Measurements from ENCODE around the gene RPS27. TPM values are rescaled to one million over a fixed set of nuclear protein-coding genes. Genes with fewer than 3 reads are reported as not detected.

The RPS27 gene
- total and polyA plus RNA-seq, 2 of the 13 experiments (the other 11 are each of a cell fraction or from before 2014, with no cell fraction given) = 3,737 to 9,964 TPM

- TF ChIP-seq AGO2 (optimal IDR thresholded peaks at IDR 0.05; ENCODE audit: low read depth, low read length) (peak; percentile 80), TBX2 (CRISPR knock-in tag; IDR thresholded peaks at IDR 0.05; ENCODE audit: borderline replicate concordance) (no peak; the same call in 1 of the 2 replicates), SP140L (CRISPR knock-in tag; IDR thresholded peaks at IDR 0.05; ENCODE audit: borderline replicate concordance) (peak; percentile 49; the same call in 1 of the 2 replicates), FOXO1 (CRISPR knock-in tag; IDR thresholded peaks at IDR 0.05) (peak; percentile 50), ZNF234 (CRISPR knock-in tag; conservative IDR thresholded peaks at IDR 0.05) (no peak), MYPOP (CRISPR knock-in tag; IDR thresholded peaks at IDR 0.05) (peak; percentile 35), ZNF605 (CRISPR knock-in tag; IDR thresholded peaks at IDR 0.05) (peak; percentile 59; the same call in 1 of the 2 replicates), HOXD1 (CRISPR knock-in tag; IDR thresholded peaks at IDR 0.05) (no peak), MEIS1 (CRISPR knock-in tag; IDR thresholded peaks at IDR 0.05; ENCODE audit: borderline replicate concordance) (peak; percentile 84), ZNF253 (CRISPR knock-in tag; IDR thresholded peaks at IDR 0.05; ENCODE audit: borderline replicate concordance) (no peak), DNMT1 (CRISPR knock-in tag; IDR thresholded peaks at IDR 0.05) (0 out of 2 replicates have a peak, but pooled peaks have one; percentile 80), NFE2 (CRISPR knock-in tag; IDR thresholded peaks at IDR 0.05) (no peak), CREB1 (IDR thresholded peaks at IDR 0.05) (peak; percentile 96), CREB1 (CRISPR knock-in tag; IDR thresholded peaks at IDR 0.05) (peak; percentile 99), RNF2 (conservative IDR thresholded peaks at IDR 0.05; ENCODE audit: low read depth) (peak; percentile 46; the same call in 1 of the 2 replicates), RXRB (CRISPR knock-in tag; IDR thresholded peaks at IDR 0.05; ENCODE audit: borderline replicate concordance) (peak; percentile 72), ZC3H4 (CRISPR knock-in tag; IDR thresholded peaks at IDR 0.05; ENCODE audit: borderline replicate concordance) (peak; percentile 66; the same call in 1 of the 2 replicates)
- TF ChIP-seq, protein P1, sequence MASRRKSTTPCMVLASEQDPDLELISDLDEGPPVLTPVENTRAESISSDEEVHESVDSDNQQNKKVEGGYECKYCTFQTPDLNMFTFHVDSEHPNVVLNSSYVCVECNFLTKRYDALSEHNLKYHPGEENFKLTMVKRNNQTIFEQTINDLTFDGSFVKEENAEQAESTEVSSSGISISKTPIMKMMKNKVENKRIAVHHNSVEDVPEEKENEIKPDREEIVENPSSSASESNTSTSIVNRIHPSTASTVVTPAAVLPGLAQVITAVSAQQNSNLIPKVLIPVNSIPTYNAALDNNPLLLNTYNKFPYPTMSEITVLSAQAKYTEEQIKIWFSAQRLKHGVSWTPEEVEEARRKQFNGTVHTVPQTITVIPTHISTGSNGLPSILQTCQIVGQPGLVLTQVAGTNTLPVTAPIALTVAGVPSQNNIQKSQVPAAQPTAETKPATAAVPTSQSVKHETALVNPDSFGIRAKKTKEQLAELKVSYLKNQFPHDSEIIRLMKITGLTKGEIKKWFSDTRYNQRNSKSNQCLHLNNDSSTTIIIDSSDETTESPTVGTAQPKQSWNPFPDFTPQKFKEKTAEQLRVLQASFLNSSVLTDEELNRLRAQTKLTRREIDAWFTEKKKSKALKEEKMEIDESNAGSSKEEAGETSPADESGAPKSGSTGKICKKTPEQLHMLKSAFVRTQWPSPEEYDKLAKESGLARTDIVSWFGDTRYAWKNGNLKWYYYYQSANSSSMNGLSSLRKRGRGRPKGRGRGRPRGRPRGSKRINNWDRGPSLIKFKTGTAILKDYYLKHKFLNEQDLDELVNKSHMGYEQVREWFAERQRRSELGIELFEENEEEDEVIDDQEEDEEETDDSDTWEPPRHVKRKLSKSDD (CRISPR knock-in tag; IDR thresholded peaks at IDR 0.05; ENCODE audit: low read depth) = peak; percentile 98
- TF ChIP-seq, protein P2, sequence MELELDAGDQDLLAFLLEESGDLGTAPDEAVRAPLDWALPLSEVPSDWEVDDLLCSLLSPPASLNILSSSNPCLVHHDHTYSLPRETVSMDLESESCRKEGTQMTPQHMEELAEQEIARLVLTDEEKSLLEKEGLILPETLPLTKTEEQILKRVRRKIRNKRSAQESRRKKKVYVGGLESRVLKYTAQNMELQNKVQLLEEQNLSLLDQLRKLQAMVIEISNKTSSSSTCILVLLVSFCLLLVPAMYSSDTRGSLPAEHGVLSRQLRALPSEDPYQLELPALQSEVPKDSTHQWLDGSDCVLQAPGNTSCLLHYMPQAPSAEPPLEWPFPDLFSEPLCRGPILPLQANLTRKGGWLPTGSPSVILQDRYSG (CRISPR knock-in tag; IDR thresholded peaks at IDR 0.05) = no peak
- TF ChIP-seq, protein P3, sequence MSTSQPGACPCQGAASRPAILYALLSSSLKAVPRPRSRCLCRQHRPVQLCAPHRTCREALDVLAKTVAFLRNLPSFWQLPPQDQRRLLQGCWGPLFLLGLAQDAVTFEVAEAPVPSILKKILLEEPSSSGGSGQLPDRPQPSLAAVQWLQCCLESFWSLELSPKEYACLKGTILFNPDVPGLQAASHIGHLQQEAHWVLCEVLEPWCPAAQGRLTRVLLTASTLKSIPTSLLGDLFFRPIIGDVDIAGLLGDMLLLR (CRISPR knock-in tag; IDR thresholded peaks at IDR 0.05) = no peak
- TF ChIP-seq, protein P4, sequence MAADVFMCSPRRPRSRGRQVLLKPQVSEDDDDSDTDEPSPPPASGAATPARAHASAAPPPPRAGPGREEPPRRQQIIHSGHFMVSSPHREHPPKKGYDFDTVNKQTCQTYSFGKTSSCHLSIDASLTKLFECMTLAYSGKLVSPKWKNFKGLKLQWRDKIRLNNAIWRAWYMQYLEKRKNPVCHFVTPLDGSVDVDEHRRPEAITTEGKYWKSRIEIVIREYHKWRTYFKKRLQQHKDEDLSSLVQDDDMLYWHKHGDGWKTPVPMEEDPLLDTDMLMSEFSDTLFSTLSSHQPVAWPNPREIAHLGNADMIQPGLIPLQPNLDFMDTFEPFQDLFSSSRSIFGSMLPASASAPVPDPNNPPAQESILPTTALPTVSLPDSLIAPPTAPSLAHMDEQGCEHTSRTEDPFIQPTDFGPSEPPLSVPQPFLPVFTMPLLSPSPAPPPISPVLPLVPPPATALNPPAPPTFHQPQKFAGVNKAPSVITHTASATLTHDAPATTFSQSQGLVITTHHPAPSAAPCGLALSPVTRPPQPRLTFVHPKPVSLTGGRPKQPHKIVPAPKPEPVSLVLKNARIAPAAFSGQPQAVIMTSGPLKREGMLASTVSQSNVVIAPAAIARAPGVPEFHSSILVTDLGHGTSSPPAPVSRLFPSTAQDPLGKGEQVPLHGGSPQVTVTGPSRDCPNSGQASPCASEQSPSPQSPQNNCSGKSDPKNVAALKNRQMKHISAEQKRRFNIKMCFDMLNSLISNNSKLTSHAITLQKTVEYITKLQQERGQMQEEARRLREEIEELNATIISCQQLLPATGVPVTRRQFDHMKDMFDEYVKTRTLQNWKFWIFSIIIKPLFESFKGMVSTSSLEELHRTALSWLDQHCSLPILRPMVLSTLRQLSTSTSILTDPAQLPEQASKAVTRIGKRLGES (CRISPR knock-in tag; IDR thresholded peaks at IDR 0.05; ENCODE audit: borderline replicate concordance) = no peak
These were observed at the start of gene RPS27 (continued) for GRCh38 chr1:153990468-153991150.
